ENCODE data around the gene FCRL1. TPM values are rescaled to one million over a fixed set of nuclear protein-coding genes. Genes with fewer than 3 reads are reported as not detected.

The FCRL1 gene
- total RNA-seq, 1 experiment from 2014 or later: not detected

GRCh38 chr1:157766792-157767191 is 53.1 kb downstream of the FCRL1 start:
- no peaks in the 10 kb centered on the region for H3K9me3 ChIP-seq (ENCODE audit: control insufficient read depth, insufficient read depth, low read depth, low read length)
- no peaks in the 10 kb centered on the region for H3K36me3 ChIP-seq (ENCODE audit: control insufficient read depth, insufficient read depth, low read length)
- no peak overlapping the region for H3K27ac ChIP-seq (ENCODE audit: low read length)
- in situ Hi-C loops (cut with HindIII; ENCODE audit: low pct_unique_long_range_greater_than_20kb, low sequenced_read_pairs) (no loop called here), intact Hi-C loops (cut with micrococcal nuclease; ENCODE audit: unreplicated experiment) (no loop called here)
- POLR2A ChIA-PET: no interaction called here
- H3K4me3 ChIP-seq (ENCODE audit: low read depth in 2 of 2, low read length in 2 of 2): no peak overlapping the region
- CTCF ChIA-PET: no interaction called here
- BruUV-seq (replicated peaks): no TSS peak
- DNase-seq (ENCODE audit: low read depth, low spot score) (no peak), ATAC-seq (no peak)
- no peaks in the 10 kb centered on the region for H3K4me1 ChIP-seq (ENCODE audit: control insufficient read depth, insufficient read depth, low read length)
- no peak for TF ChIP-seq SIN3A (IDR thresholded peaks at IDR 0.05; ENCODE audit: borderline replicate concordance, insufficient read depth, low read depth, low read length)
- TF ChIP-seq REST (IDR thresholded peaks at IDR 0.05; ENCODE audit: insufficient read depth in 1 of 2, low read depth in 2 of 2, low read length in 1 of 2): no peak
- TF ChIP-seq POLR2AphosphoS5 (IDR thresholded peaks at IDR 0.05; ENCODE audit: low read depth, low read length): no peak
- TF ChIP-seq CTCF (IDR thresholded peaks at IDR 0.05): no peak
- TF ChIP-seq TCF7L2 (IDR thresholded peaks at IDR 0.05; ENCODE audit: low read depth, low read length): no peak
- H3K27me3 ChIP-seq (ENCODE audit: control insufficient read depth, insufficient read depth, low read length): peaks cover 7% of the 10 kb centered on the region

GRCh38 chr1:157758018-157758417 is 61.9 kb downstream of the FCRL1 start:
- no peaks in the 10 kb centered on the region for H3K27me3 ChIP-seq (ENCODE audit: control insufficient read depth, insufficient read depth, low read length)
- no peaks in the 10 kb centered on the region for H3K36me3 ChIP-seq (ENCODE audit: control insufficient read depth, insufficient read depth, low read length)
- no peak overlapping the region for H3K4me3 ChIP-seq (ENCODE audit: low read depth in 2 of 2, low read length in 2 of 2)
- ChIA-PET CTCF (no interaction called here), POLR2A (no interaction called here)
- no peaks in the 10 kb centered on the region for H3K9me3 ChIP-seq (ENCODE audit: control insufficient read depth, insufficient read depth, low read depth, low read length)
- DNase-seq (ENCODE audit: low read depth, low spot score): no peak
- no peak for TF ChIP-seq REST (IDR thresholded peaks at IDR 0.05; ENCODE audit: insufficient read depth in 1 of 2, low read depth in 2 of 2, low read length in 1 of 2)
- no peak for TF ChIP-seq CTCF (IDR thresholded peaks at IDR 0.05)
- TF ChIP-seq SIN3A (IDR thresholded peaks at IDR 0.05; ENCODE audit: borderline replicate concordance, insufficient read depth, low read depth, low read length): no peak
- TF ChIP-seq POLR2AphosphoS5 (IDR thresholded peaks at IDR 0.05; ENCODE audit: low read depth, low read length): no peak
- no peak for TF ChIP-seq TCF7L2 (IDR thresholded peaks at IDR 0.05; ENCODE audit: low read depth, low read length)
- ATAC-seq: no peak
- no peak overlapping the region for H3K27ac ChIP-seq (ENCODE audit: low read length)
- in situ Hi-C loops (cut with HindIII; ENCODE audit: low pct_unique_long_range_greater_than_20kb, low sequenced_read_pairs): no loop called here
- BruUV-seq (replicated peaks): no TSS peak
- no peaks in the 10 kb centered on the region for H3K4me1 ChIP-seq (ENCODE audit: control insufficient read depth, insufficient read depth, low read length)
- intact Hi-C loops (cut with micrococcal nuclease; ENCODE audit: unreplicated experiment): no loop called here

All from Panc1 (cell line).